BLaER1 treated with 17β-estradiol and CSF1 and Interleukin-3, amounts not matched to agents 10 nM and 100 nM (cell line): ENCODE data around the gene NEUROD2.
A peak's percentile ranks its signal among the peaks of the same experiment; 100 is the strongest.

ENCODE experiments used
- H3K27ac ChIP-seq, 11 experiments: shearing (Covaris generic); formaldehyde crosslinking; 2 replicates each; pipeline ENCODE4 v1.8.1; 2022
- H3K27me3 ChIP-seq, 11 experiments: shearing (Covaris generic); formaldehyde crosslinking; 2 replicates each; pipeline ENCODE4 v1.8.1; 2022
- H3K36me3 ChIP-seq, 11 experiments: shearing (Covaris generic); formaldehyde crosslinking; 2 replicates each; pipeline ENCODE4 v1.8.1; 2022
- H3K4me1 ChIP-seq, 10 experiments: shearing (Covaris generic); formaldehyde crosslinking; 2 replicates each; pipeline ENCODE4 v1.8.1; 2022
- H3K4me2 ChIP-seq, 11 experiments: shearing (Covaris generic); formaldehyde crosslinking; 2 replicates each; pipeline ENCODE4 v1.8.1; 2022
- H3K4me3 ChIP-seq, 10 experiments: shearing (Covaris generic); formaldehyde crosslinking; 2 replicates each; pipeline ENCODE4 v1.8.1; 2022
- H3K9ac ChIP-seq, 11 experiments: shearing (Covaris generic); formaldehyde crosslinking; 2 replicates each; pipeline ENCODE4 v1.8.1; 2022
- H3K9me3 ChIP-seq, 11 experiments: shearing (Covaris generic); formaldehyde crosslinking; replicated peaks in 1 of 11; 2 replicates each; pipeline ENCODE4 v1.8.1; 2022
- H4K20me1 ChIP-seq, 11 experiments: shearing (Covaris generic); formaldehyde crosslinking; 2 replicates each; pipeline ENCODE4 v1.8.1; 2022
- Cebpa-rat ChIP-seq, 11 experiments: shearing (Covaris generic); IDR thresholded peaks; 2 replicates each; pipeline ENCODE4 v1.8.1; 2022

The NEUROD2 gene

GRCh38 chr17:39638317-39638716, 30.6 kb upstream of the NEUROD2 start:
- H3K27ac ChIP-seq = peak overlapping the region in 2 of 11 experiments; percentile 90 to 91; a peak in 3 of 22 replicates
- peak overlapping the region in 10 of 11 experiments; percentile 88 to 96 (median 91); a peak in 19 of 22 replicates for H3K9ac ChIP-seq
- no peak for TF ChIP-seq Cebpa-rat (IDR thresholded peaks at IDR 0.05)
- peak overlapping the region; percentile 76 to 98 (median 88) for H3K4me3 ChIP-seq
- peaks cover 0 to 5% (median 0%) of the 10 kb centered on the region in 11 experiments; a peak in 1 of 22 replicates for H3K36me3 ChIP-seq
- peaks cover 75 to 90% (median 86%) of the 10 kb centered on the region in 10 experiments for H3K4me1 ChIP-seq
- no peaks in the 10 kb centered on the region for H3K27me3 ChIP-seq
- H3K9me3 ChIP-seq = no peaks in the 10 kb centered on the region
- H4K20me1 ChIP-seq = peaks cover 37 to 58% (median 52%) of the 10 kb centered on the region in 11 experiments
- H3K4me2 ChIP-seq = peak overlapping the region; percentile 94 to 99 (median 98)

DNA sequence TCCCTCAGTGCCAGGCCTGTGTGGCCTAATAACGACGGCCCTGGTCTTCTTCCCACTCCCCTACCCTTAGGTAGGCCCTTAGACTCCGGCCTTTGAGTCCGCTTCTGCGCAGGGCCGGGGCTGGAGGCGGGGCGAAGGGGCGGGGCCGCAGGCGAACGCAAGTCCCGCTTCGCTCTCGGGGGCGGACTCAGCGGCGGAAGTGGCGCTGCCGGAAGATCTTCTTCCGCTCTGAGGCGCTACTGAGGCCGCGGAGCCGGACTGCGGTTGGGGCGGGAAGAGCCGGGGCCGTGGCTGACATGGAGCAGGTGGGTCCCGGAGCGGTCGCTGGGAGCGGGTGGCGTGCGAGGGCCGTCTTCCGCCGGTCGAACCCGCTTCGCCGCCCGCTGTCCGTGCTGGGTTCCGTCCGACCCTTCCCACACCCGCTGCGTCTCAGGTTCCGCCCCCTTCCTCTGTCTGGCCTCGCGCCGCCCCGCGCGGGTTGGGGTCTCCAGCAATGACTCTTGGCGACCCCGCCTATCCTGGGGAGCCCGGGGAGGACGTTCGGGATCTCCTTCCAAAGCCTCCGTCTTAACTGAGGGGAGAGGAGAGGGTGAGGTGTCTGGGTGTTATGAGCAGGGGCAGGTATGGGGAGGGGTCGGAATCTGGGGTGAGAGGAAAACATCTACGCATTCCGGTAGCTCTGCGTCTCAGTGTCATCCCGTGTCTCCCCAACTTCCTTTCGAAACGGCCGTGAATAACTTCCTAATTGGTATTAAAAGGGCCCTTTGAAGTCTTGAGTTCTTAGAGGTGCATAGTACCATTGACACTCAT, 29.4 kb upstream of the NEUROD2 start, which contains the start of gene STARD3:
STARD3 (plus strand) TSS at position 218 of the 810 bp plus-strand sequence. CDS start 16,388 bp downstream, outside the sequence.
- Histone ChIP-seq H4K20me1 (peaks cover 25 to 46% (median 40%) of the 10 kb centered on the region in 11 experiments; a peak in 21 of 22 replicates), H3K27me3 (no peaks in the 10 kb centered on the region), H3K4me1 (peaks cover 63 to 90% (median 79%) of the 10 kb centered on the region in 10 experiments), H3K4me3 (peak within 1 kb of the TSS; percentile 76 to 98 (median 88)), H3K9me3 (no peaks in the 10 kb centered on the region), H3K27ac (peak within 1 kb of the TSS; percentile 84 to 94 (median 91)), H3K9ac (peak within 1 kb of the TSS; percentile 85 to 96 (median 90)), H3K36me3 (peaks cover 0 to 5% (median 0%) of the 10 kb centered on the region in 11 experiments; a peak in 1 of 22 replicates), H3K4me2 (peak within 1 kb of the TSS; percentile 94 to 99 (median 98))
- TF ChIP-seq Cebpa-rat (IDR thresholded peaks at IDR 0.05) = no peak

- Histone ChIP-seq H3K4me3 (peak overlapping the region; percentile 76 to 98 (median 88)), H3K4me1 (peaks cover 57 to 90% (median 77%) of the 10 kb centered on the region in 10 experiments), H4K20me1 (peaks cover 19 to 40% (median 34%) of the 10 kb centered on the region in 11 experiments; a peak in 20 of 22 replicates), H3K27me3 (no peaks in the 10 kb centered on the region), H3K4me2 (peak overlapping the region; percentile 83 to 99 (median 98)), H3K36me3 (peaks cover 0 to 5% (median 0%) of the 10 kb centered on the region in 11 experiments; a peak in 1 of 22 replicates), H3K9ac (peak overlapping the region; percentile 85 to 96 (median 90)), H3K27ac (peak overlapping the region; percentile 84 to 94 (median 91)), H3K9me3 (no peaks in the 10 kb centered on the region)
- TF ChIP-seq Cebpa-rat (IDR thresholded peaks at IDR 0.05) = no peak
Measured at GRCh38 chr17:39636587-39636926, 28.8 kb upstream of the NEUROD2 start.

DNA sequence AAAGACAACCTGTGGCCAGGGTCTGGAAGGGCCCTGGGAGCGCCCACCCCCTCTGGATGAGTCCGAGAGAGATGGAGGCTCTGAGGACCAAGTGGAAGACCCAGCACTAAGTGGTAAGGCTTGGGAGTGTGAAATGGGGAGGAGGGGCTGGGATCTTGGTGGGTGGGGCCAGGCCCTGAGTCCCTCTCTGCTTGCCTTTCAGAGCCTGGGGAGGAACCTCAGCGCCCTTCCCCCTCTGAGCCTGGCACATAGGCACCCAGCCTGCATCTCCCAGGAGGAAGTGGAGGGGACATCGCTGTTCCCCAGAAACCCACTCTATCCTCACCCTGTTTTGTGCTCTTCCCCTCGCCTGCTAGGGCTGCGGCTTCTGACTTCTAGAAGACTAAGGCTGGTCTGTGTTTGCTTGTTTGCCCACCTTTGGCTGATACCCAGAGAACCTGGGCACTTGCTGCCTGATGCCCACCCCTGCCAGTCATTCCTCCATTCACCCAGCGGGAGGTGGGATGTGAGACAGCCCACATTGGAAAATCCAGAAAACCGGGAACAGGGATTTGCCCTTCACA, 28.0 kb upstream of the NEUROD2 start:
- no peaks in the 10 kb centered on the region for H3K27me3 ChIP-seq
- TF ChIP-seq Cebpa-rat (IDR thresholded peaks at IDR 0.05) = no peak
- H3K4me1 ChIP-seq = peaks cover 48 to 88% (median 74%) of the 10 kb centered on the region in 10 experiments
- peak overlapping the region in 9 of 11 experiments; percentile 88 to 96 (median 90); a peak in 13 of 22 replicates for H3K9ac ChIP-seq
- H3K27ac ChIP-seq = peak overlapping the region in 10 of 11 experiments; percentile 84 to 94 (median 91); a peak in 15 of 22 replicates
- H3K9me3 ChIP-seq = no peaks in the 10 kb centered on the region
- peak overlapping the region; percentile 83 to 99 (median 98) for H3K4me2 ChIP-seq
- H4K20me1 ChIP-seq = peaks cover 10 to 32% (median 26%) of the 10 kb centered on the region in 11 experiments; a peak in 20 of 22 replicates
- H3K4me3 ChIP-seq = 0 out of 20 replicates have a peak overlapping the region, but pooled peaks of 1 of the 10 experiments have one; percentile 83
- peaks cover 0 to 5% (median 0%) of the 10 kb centered on the region in 11 experiments; a peak in 1 of 22 replicates for H3K36me3 ChIP-seq

GRCh38 chr17:39634384-39634871, 26.7 kb upstream of the NEUROD2 start:
- Histone ChIP-seq H4K20me1 (peaks cover 2 to 19% (median 14%) of the 10 kb centered on the region in 11 experiments; a peak in 16 of 22 replicates), H3K27me3 (no peaks in the 10 kb centered on the region), H3K4me3 (no peak overlapping the region), H3K27ac (no peak overlapping the region), H3K4me2 (peak overlapping the region in 4 of 11 experiments; percentile 2 to 99 (median 64); a peak in 4 of 22 replicates), H3K9me3 (no peaks in the 10 kb centered on the region), H3K36me3 (0 out of 22 replicates have a peak, but pooled peaks cover 0 to 3% (median 0%) of the 10 kb centered on the region in 11 experiments), H3K9ac (0 out of 22 replicates have a peak overlapping the region, but pooled peaks of 1 of the 11 experiments have one; percentile 30), H3K4me1 (peaks cover 36 to 81% (median 67%) of the 10 kb centered on the region in 10 experiments)
- TF ChIP-seq Cebpa-rat (IDR thresholded peaks at IDR 0.05) = no peak

GRCh38 chr17:39633570-39634183, 26.0 kb upstream of the NEUROD2 start:
- H3K36me3 ChIP-seq = no peaks in the 10 kb centered on the region
- no peaks in the 10 kb centered on the region for H3K27me3 ChIP-seq
- peak overlapping the region in 1 of 11 experiments; percentile 18; a peak in 1 of 22 replicates for H3K9ac ChIP-seq
- peak overlapping the region in 1 of 11 experiments; percentile 2; a peak in 1 of 22 replicates for H3K4me2 ChIP-seq
- no peak for TF ChIP-seq Cebpa-rat (IDR thresholded peaks at IDR 0.05)
- peaks cover 28 to 82% (median 67%) of the 10 kb centered on the region in 10 experiments for H3K4me1 ChIP-seq
- no peaks in the 10 kb centered on the region for H3K9me3 ChIP-seq
- no peak overlapping the region for H3K4me3 ChIP-seq
- H3K27ac ChIP-seq = no peak overlapping the region
- H4K20me1 ChIP-seq = peaks cover 0 to 12% (median 8%) of the 10 kb centered on the region in 11 experiments; a peak in 10 of 22 replicates

DNA sequence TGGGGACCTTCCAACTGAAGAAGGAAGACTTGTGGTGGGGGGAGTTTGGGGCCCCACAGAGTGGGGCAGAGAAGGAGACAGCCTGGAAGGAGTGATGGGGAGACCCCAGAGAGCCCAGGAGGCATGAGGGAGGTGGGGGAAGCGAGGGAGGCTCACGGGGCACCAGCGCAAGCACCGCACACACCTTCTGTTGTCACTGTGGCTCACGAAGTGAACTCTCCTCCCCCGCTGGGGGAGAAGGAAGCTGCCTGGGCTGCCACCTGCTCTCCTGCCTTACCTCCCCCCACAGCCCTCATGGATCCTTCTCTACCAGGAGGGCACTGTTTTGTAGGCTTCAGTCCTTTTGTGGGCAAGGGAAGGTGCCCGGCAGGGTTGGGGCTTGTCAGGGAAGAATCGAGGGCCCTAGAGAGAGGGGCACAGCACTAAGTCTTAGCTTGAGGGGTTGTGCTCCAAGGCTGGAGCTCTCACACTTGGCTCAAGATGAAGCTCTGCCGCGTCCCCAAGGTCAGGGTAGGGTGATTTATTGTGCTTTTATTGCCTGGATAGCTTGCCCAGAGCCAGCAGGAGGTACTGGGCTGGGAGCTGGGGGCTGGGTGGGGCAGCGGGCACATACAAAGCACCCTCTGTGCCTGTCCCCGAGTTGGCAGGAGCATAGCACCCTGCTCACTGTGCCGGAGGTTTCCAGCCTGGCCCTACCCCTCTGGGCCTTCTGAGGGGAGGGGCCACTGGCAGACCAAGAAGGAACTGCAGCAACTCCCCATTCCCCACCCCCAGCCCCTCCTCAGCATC, 24.6 kb upstream of the NEUROD2 start:
- TF ChIP-seq Cebpa-rat (IDR thresholded peaks at IDR 0.05) = no peak
- H3K4me1 ChIP-seq = peaks cover 18 to 81% (median 65%) of the 10 kb centered on the region in 10 experiments
- H3K4me3 ChIP-seq = no peak overlapping the region
- no peaks in the 10 kb centered on the region; a peak in 3 of 22 replicates for H4K20me1 ChIP-seq
- no peaks in the 10 kb centered on the region for H3K36me3 ChIP-seq
- peak overlapping the region in 3 of 11 experiments; percentile 7 to 47 (median 15); a peak in 1 of 22 replicates for H3K9ac ChIP-seq
- H3K27me3 ChIP-seq = peaks cover 2 to 8% (median 7%) of the 10 kb centered on the region in 11 experiments
- no peaks in the 10 kb centered on the region for H3K9me3 ChIP-seq
- no peak overlapping the region for H3K27ac ChIP-seq
- peak overlapping the region in 8 of 11 experiments; percentile 29 to 67 (median 42); a peak in 12 of 22 replicates for H3K4me2 ChIP-seq
